B cell (primary cell): ENCODE measurements around the gene CCNF.

ENCODE experiments used
- CTCF ChIP-seq: fragments of 200-600 bp; IDR thresholded peaks from one replicate; pipeline ENCODE4 v1.8.0; 2022; ENCODE audit warnings: antibody characterized with exemption, mild to moderate bottlenecking
- EZH2 ChIP-seq: IDR thresholded peaks from 2 replicates; pipeline ENCODE4 v1.6.1; 2012; ENCODE audit warnings: borderline replicate concordance, low read depth, mild to moderate bottlenecking, moderate library complexity, low read length; ENCODE audit not compliant: insufficient read depth, poor library complexity, severe bottlenecking

- TF ChIP-seq CTCF (no peak), EZH2 (no peak)
Measured at GRCh38 chr16:2472885-2473445, 43.7 kb downstream of the CCNF start.
